GM18517 (cell line): ENCODE data around the gene WFDC2.

Experiments
- ATAC-seq: cut with Tn5 transposase; IDR thresholded peaks from one replicate; pipeline ENCODE4 v1.9.1; 2021; ENCODE audit warnings: mild to moderate bottlenecking, moderate library complexity; ENCODE audit not compliant: unreplicated experiment

Gene WFDC2, protein sequence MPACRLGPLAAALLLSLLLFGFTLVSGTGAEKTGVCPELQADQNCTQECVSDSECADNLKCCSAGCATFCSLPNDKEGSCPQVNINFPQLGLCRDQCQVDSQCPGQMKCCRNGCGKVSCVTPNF

DNA sequence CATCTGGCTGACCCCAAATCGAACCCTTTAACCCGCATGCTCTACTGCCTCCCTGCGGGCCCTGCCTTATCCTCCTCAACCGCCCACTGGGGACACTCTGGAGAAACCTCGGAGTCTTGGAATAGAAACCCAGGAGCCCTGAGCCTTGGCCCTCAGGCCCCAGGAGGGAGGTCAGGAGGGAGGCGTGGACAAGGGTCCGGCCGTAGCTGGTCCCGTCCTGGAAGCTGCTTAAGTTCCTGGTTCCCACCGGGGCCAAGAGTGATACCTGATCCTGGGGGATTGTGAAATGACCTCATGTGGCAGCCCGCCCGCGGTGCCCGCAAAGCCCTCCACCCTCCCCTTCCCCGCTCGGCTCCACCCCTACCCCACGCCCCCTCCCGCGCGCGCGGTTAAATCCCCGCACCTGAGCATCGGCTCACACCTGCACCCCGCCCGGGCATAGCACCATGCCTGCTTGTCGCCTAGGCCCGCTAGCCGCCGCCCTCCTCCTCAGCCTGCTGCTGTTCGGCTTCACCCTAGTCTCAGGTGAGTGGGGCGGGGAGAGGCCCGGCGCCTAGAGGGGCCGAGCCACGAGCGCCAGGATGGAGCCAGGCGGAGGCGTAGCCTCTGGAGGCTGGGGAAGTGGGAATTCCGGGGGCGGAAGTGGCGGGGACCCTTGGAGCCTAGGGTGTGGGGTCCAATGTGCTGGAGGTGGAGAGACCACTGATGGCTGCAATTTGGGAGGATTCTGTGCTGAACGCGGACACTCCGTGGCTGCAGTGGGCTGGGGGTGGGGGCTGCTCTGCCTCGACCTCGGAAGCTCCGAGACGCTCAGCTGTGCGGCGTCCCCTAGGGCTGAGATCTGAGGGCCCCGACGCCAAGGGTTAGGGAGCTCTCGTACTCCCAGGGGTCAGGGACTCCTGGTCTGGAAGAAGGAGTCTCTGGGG is at the start of gene WFDC2:
TSS of gene WFDC2 (plus strand) at position 418 of the 926 bp plus-strand sequence. CDS start at position 447, 29 bp downstream.
- ATAC-seq, result no peak

DNA sequence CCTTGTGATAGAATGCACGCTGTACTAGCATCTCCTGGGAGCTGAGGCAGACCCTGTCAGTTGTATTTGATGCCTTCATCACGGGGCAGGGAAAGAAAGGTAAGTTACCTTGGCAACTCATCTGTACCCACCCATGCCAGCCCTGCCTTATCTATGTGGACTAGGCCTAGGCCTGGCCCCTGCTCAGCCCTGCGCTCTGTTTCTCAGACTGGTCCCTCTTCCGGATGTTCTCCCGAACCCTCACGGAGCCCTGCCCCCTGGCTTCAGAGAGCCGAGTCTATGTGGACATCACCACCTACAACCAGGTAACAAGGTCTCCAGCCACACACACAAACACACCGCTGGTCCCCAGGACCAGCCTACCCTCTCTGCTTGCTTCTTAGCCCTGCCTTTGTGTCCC is 49.4 kb upstream of the WFDC2 start:
- no peak for ATAC-seq

DNA sequence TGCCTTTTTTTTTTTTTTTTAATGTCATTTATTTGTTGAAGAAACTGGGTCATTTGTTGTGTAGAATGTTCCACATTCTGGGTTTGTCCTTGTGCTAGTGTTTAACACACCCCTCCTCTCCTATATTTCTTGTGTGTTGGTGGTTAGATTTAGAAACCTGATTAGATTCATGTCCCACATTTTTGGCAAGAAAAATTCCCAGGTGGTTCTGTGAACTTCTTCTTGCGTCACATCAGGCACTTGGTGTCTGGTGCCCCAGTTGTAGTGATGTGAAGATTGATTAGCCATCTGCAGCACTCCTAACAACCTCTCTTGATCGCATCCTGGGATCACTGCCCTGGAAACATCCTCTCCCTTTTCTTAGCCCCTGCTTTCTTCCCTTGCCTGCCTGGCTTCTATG is 45.9 kb upstream of the WFDC2 start:
- no peak for ATAC-seq

DNA sequence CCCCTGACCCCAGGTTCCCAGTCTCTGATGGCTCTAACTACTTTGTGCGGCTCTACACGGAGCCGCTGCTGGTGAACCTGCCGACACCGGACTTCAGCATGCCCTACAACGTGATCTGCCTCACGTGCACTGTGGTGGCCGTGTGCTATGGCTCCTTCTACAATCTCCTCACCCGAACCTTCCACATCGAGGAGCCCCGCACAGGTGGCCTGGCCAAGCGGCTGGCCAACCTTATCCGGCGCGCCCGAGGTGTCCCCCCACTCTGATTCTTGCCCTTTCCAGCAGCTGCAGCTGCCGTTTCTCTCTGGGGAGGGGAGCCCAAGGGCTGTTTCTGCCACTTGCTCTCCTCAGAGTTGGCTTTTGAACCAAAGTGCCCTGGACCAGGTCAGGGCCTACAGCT is 44.0 kb upstream of the WFDC2 start:
- ATAC-seq, result no peak

DNA sequence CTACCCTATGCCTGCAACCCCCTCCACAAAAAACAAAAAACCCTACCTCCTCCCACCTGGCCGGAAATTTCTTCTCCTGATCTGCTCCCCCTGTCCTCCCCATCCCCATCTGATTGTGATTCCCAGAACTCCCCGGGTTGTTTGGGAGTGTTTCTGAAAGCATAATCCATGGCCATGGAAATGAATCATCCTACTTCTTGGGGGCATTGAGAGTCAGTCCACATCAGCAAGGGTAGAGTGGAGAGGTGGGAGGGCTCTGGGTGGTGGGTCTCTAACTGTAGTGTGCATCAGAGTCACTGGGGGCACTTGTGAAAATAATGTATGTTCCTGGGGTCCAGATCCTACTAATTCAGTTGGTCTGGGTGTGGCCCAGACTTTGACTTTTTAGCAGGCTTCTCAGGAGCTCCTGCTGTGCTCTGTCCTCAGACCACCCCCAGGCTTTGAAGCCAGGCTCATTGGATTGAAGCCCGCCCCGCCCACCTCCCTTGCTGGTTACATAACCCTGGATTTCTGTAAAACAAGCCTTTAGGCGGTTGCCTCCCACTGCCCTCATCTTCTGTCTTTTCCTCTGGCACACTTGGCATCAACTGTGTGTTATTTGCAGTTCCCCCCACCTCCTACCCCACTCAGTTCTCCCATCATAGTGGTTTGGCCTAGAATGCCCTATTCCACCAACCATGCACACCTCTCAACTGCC is 43.1 kb upstream of the WFDC2 start:
- no peak for ATAC-seq

DNA sequence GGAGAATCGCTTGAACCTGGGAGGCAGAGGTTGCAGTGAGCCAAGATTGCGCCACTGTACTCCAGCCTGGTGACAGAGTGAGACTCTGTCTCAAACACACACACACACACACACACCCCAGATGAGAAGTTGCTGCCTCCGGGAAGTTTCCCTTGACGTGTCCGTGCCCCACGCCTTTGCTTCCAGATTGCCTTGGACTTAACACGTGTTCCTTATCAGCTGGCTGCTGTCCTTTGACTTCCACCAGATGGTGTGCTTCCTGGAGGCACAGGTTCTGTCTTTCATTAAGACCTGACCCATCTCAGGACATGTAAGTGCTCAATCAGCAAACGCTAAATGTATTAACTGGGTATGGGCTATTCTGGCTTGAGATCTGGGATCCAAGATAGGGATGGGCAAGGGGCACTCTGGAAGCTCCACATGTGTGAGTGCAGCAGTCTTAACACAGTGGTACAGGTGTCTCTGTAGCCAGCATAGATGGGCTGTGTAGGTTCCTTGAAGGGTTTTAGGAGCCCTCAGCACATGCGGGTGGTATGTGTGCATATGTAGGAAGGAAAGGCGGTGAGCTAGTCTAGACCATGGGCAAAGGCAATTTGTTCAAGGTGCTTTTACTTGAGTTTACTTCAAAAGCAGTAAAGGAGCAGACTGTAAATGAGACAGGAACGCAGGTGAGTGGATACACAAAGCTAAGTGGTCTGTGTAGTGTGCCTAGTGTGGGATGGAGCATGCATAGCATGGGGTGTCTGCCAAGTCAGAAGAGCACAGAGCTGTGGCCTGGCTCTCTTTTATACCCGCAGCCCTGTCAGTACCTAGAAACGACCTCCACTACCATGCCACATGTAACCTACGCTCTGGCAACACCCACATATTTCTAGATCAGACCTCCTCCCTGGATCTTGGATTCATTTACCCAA is 42.1 kb upstream of the WFDC2 start:
- no peak for ATAC-seq

DNA sequence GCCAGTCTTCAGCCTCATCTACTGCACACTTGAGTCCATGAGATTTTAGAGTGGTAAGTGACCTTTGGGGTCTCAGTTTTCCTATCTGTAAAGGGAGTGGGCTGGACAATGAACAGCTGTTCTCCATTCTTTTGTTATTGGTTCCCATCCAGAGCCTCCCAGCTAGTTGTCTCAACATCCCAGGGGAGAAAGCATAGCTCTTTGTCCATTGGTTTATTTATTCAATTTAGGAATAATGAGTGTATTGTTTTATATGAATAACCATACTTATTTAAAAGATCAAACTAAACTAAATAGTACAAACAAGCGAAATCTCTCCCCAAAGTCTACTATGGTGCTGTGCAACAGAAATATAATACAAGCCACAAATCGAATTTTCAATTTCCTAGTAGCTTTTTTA is 39.9 kb upstream of the WFDC2 start:
- no peak for ATAC-seq

DNA sequence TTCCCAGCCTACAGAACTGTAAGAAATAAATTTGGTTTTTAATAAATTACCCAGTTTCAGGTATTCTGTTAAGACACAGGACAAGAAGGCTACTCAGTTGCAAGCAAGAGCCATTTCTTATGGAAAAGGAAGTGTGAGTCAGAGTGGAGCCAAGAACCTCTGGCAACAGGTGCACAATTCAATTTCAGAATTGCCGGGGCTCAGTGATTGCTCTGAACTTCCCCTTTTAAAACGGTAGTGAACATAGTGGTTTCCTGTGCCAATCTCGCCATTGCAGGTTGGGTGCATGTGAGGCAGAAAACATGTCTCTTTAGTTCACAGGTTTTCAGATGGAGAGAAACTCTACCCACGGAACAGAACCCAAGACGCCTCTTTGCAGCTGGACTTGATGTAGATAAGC is 37.3 kb upstream of the WFDC2 start:
- peak; percentile 55 for ATAC-seq

DNA sequence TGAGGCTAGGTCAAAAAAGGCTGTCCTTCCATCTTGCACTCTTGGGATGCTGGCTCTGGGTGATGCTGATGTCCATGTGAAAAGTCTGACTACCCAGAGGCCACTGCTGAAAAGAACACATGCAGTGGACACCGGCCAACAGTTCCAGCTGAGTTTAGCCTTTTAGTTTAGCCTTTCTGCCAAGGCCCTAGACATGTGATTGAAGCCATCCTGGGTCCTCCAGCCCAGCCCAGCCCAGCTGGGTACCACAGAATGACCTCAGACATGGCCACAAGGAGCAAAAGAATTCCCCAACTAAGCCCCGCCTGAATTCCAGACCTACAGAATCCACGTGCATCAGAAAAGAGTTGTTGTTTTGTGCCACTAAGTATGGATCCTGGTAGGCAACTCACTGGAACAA is 36.2 kb upstream of the WFDC2 start:
- ATAC-seq, result no peak

DNA sequence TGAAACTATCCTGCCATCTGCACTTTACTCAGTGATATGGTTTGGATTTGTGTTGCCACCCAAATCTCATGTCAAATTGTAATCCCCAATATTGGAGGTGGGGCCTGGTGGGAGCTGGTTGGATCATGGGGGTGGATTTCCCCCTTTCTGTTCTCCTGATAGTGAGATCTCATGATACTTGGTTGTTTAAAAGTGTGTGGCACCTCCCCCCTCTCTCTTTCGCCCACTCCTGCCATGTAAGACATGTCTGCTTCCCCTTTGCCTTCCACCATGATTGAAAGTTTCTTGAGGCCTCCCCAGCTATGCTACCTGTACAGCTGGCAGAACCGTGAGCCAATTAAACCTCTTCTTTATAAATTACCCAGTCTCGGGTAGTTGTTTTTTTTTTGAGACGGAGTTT is 35.6 kb upstream of the WFDC2 start:
- ATAC-seq, result no peak

DNA sequence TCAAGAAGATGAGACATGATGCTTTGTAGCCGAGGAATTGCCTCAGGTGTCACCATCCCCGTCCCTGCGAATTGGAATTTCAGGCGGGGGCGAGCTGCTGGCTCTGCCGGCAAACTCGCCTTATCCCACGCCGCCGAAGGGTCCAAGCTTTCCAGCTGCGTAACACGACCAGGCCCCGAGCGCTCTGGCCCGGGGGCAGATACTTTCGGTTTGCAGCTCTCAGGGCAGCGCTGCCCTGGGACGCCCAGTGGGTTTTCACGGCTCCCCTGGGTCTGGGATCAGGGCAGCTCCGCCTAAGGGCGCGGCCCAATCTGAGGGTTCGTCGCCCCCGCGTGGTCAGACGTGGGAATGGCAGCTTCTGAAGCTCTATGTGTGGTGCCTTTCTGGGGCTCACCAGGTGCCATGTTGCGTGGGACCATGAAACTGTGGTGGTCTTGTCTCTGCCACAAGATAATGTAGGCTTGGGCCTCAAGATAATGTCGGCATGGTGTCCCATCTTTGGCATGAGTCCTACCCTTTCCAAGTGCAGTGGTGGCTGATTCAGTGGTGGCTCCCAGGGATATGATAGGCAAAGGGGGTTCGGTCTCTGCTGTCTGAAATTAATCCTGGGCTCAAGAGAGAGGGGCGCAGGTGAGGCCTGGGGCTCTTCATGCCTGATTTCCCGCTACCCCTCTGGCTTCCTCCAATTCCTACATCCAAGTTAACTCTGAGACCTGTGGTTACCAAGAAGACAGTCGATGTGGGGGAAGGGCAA is 32.6 kb upstream of the WFDC2 start:
- peak; percentile 83 for ATAC-seq

DNA sequence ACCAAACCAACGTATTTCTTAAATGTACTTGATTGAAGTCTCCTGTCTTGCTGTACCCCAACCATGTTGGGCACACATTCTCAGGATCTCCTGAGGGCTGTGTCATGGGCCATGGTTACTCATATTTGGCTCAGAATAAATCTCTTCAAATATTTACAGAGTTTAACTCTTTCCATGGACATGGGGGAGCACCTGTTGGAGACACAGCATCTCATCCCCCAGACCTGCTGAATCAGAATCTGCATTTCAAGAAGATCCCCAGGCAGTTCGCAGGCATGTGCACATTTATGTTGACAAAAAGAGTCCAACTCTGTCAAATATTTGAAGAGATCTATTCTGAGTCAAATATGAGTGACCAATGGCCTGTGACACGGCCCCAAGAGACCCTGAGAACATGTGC is 29.1 kb upstream of the WFDC2 start:
- ATAC-seq, result no peak

DNA sequence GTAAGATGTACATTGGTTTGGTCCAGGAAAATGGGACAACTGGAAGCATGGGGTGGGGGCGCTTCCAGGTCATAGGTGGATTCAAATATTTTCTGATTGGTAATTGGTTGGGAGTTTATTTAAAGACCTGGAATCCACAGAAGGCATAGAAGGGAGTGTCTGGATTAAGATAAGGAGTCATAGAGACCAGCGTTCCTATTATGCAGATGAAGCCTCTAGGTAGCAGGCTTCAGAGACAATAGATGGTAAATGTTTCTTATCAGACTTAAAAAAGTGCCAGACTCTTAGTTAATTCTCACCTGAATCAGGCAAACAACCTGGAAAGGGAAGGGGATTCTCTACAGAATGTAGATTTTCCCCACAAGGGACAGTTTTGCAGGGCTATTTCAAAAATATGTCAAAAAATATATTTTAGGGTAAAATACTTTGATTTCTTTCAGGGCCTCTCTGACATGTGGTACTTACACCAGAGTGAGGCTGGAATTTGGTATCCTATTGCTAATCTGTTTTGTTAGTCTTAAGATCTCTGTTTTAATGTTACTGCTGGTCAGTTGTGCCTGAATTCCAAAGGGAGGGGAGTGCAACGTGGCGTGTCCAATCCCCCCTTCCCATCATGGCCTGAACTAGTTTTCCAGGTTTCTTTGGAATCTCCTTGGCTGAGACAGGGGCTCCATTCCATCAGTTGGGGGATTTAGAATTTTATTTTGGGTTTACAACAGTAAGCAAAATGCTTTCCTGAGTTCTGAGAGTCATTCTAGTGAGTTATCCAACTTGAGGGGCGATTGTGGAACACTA is 28.5 kb upstream of the WFDC2 start:
- no peak for ATAC-seq

DNA sequence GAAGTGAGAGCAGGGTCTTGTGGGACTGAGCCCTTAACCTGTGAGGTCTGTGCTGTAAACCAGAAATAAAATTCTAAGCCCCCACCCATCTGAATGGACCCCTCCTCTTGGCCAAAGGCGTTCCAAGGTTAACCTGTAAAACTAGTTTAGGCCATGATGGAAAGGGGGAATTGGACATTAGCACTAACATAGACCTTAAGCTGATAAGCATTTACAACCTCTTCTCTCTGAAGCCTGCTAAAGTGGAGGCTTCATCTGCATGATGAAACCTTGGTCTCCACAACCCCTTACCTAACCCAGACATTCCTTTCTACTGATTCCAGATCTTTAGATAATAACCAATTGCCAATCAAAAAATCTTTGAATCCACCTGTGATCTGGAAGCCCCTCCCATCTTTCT is 27.8 kb upstream of the WFDC2 start:
- ATAC-seq, result no peak

DNA sequence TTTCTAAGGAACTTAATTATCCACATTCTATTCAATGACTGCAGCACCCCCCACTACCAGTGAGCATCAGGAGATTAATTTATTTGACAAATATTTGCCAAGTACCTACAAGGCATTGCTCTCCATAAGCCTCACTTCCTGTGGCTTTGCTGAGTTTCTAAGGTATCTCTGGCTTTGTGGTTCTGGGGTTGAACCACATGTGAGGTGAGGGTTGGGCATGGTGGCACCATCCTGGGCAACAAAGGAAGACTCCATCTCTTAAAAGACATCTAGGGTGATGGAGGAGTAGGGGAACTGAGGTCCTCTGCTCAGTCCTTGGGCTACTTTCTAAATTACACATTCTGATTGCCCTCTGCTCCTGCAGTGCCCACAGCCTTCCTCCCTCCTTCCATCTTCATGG is 25.5 kb upstream of the WFDC2 start:
- no peak for ATAC-seq

DNA sequence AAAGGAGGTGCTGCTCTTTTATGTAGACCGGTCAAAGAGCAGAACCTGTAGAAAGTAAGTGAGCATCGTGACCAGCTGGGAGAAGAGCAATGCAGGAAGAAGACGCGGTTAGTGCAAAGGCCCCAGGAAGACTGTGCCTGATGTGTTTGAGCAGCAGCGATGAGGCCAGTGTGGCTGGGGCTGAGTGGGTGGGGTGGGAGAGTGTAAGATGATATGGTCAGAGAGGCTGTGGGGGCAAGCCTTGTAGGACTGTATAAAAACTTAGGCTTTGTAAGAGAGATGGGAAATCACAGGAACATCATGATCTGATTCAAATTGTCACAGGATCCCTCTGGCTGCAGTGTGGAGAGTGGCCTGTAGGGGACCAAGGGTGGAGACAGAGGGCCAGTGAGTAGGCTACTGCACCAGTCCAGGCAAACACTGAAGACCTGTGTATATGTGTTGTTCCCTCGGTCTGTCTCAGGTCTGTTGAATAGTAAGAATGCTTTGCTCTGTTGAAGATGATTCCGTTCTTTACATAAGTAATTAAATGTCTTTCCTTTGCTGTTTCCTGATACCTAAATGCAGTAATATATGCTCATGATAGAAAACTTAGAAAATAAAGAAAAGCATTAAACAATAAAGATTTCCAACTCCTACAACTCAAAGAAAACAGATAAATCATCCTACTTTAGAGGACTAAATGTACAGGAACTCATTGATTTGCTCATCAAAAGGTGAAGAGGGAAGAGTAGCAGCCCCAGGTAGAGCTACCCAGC is 23.6 kb upstream of the WFDC2 start:
- ATAC-seq, result no peak

DNA sequence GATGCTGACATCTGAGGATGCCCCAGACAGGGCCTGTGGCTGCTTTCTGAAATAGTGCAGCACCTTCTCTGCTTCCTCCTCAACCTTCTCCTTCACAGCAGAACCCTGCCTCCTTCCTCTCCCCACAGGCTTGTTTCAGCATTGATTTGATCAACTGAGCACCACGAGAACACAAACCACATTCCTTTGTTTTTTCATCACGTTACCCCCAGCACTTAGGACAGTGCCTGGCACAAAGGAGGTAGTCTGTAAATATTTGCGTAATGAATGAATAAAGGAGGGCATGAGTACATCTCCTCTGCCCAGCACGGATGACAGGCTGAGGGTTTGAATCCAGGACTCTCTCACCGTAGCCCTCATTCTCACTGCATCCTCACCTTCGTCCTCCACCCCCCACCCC is 21.3 kb upstream of the WFDC2 start:
- no peak for ATAC-seq

DNA sequence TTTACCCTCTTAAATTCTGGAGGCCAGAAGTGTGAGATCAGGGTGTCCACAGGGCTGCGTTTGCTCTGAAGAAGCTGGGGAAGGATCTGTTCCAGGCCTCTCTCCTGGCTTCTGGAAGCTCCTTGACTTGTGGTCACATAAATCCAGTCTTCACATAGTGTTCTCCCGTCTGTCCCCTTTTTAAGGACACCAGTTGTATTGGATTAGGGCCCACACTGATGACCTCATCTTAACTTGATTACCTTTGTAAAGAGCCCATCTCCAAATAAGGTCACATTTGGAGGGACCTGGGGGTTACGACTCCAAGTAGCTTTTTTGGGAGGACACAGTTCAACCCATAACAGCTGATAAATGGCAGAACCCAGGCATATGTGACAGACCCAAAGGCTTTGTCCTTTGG is 20.0 kb upstream of the WFDC2 start:
- no peak for ATAC-seq
